Hippocampal formation (tissue), 2 donors: ENCODE data around the gene AHSP.
"Not testable (repeated sequence)": the region's sequence is repeated elsewhere in the genome, so short reads cannot be mapped to it uniquely, and the experiment has no call there.

Source experiments
- DNase-seq, 2 donors: peaks; one replicate each; lab custom pipeline; 2025; lab: John Stamatoyannopoulos, UW

The AHSP gene, protein sequence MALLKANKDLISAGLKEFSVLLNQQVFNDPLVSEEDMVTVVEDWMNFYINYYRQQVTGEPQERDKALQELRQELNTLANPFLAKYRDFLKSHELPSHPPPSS

DNA sequence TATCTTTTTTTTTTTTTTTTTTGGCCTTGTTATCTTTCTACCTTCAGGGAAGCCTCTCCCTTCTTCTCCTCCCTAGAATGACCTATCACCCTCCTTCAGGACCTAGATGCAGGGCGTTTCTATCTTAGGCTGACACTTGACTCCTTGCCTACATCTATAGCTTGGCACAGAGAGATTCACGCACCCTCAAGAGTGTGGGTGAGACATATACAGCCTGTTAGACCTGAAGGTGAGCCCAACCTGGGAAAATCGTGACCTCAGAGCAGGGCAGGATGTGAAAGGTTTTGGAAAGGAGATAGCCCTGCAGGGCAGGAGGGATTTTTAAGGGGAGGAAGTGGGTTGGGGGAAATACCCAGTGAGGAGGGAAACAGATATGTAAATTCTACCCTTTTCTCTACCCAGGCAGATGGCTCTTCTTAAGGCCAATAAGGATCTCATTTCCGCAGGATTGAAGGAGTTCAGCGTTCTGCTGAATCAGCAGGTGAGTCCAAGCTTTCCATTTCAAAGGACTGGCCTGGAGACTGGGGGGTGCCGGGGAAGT is at the start of gene AHSP:
Gene AHSP (plus strand): TSS at position 167 of the 541 bp plus-strand sequence. CDS start 240 bp downstream, at position 407.
- no peak for DNase-seq

DNA sequence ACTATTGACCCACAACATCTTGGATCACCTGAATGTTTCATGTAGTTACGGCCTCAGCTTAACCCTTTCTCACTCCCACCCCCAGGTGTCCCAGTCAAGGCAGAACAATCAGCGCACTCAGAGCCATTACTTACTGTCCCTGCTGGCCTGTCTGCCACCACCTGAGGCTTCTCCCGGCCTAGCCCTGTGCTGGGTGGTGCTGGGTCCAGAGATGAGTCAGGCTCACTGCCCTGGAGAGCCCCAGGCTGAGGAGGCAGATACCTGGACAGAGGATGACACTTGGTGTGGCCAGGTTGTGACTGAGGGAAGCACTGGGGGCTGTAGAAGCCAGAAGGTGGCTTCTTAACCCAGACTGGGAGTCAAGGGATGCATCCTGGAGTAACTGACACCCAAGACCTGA is 48.7 kb upstream of the AHSP start:
- DNase-seq, result no peak

DNA sequence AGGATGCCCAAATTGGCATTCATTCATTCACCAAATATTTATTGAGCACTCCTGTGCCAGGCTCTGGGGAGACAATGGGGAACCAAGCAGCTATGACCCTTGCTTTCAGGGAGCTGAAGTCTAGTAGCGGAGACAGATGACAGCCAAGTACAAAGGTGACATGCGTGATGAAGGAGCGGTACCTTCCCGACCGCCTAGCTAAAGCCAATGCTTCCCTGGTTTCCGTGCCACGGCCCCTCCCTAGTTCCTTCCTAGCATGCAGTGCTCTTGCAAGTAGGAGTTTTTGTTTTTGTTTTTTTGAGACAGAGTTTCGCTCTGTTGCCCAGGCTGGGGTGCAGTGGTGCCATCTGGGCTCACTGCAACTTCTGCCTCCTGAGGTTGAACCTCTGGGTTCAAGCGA is 47.9 kb upstream of the AHSP start:
- DNase-seq, result no peak

DNA sequence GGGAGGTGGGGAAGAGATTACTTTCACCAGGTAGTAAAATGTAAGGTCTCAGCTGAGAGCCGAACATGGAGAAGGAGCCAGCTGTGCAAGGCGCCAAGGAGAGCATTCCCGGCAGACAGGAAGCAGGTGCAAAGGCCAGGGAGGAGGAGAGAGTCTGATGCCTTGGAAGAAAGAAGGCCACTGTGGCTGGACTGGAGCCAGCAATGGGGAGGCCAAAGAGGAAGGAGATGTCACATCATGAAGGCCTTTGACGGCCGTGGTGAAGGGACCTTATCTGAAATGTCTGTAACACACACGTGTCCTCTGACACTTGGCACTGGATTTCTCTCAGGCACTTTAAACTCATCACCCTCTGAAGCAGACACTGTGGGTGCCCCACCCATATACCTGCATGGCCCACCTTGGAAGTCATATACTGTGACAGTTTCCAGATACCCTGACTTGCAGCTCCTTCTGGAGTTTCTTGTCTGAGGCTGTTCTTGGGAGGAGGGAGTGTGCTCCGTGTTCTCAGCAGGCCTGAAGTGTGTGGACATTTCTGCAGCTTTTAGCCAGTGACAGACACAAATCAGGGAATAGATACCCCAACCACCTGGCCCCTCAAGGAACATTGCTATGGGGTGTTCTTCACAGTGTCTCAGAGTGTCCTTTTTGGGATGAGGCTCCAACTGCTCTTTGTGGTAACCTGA is 46.7 kb upstream of the AHSP start:
- DNase-seq, result no peak

DNA sequence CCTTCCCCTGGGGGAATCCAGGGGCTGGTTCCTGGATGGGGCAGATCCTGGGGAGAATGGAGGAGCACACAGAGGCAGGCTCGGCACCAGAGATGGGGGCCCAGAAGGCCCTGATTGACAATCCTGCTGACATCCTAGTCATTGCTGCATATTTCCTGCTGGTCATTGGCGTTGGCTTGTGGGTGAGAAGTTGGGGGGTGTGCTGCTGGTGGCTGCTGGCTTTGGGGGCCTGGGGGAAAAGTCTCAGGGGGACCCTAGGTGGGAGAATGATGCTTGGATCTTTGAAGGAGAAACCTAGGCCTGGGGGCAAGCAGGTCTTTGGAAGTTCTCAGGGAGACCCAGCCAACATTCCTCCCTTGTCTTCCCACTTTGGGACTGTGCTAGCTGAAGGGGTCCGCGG is 44.6 kb upstream of the AHSP start, which contains the start of gene SLC5A2:
Gene SLC5A2 (plus strand): TSS at position 43 of the 400 bp plus-strand sequence. CDS start 14 bp downstream, at position 57.
- no peak for DNase-seq

DNA sequence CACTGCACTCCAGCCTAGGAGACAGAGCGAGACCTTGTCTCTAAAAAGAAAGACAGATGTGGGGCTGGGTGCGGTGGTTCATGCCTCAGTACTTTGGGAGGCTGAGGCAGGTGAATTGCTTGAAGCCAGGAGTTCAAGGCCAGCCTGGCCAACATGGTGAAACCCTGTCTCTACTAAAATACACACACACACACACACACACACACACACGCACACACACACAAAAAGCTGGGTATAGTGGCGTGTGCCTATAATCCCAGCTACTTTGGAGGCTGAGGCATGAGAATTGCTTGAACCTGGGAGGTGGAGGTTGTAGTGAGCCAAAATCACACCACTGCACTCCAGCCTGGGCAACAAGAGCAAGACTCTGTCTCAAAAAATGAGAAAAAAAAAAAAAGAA is 43.7 kb upstream of the AHSP start:
- not testable (repeated sequence) for DNase-seq

DNA sequence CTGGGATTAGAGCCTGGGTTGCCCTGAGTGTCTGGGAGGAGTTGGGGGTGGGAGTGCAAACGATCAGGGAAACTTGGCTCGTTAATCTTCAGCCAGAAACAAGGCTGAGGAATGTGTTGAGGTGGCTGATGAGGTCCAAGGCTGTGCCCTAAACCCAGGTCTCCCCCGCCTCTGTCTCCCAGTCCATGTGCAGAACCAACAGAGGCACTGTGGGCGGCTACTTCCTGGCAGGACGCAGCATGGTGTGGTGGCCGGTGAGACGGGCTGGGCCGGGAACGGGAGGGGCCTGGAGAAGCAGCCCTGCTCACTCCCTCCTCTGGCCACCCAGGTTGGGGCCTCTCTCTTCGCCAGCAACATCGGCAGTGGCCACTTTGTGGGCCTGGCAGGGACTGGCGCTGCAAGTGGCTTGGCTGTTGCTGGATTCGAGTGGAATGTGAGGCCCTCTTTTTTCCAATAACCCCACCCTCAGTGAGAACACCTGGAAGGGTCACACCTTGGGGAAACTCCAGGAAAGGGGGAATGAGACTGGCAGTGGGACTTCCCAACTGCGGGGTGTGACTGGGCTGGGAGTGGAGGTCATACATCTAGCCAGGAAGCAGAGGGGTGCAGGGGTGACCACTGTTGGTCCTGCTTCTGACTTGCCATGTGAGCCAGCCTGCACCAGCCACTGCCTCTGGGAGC is 43.1 kb upstream of the AHSP start:
- DNase-seq, result no peak

DNA sequence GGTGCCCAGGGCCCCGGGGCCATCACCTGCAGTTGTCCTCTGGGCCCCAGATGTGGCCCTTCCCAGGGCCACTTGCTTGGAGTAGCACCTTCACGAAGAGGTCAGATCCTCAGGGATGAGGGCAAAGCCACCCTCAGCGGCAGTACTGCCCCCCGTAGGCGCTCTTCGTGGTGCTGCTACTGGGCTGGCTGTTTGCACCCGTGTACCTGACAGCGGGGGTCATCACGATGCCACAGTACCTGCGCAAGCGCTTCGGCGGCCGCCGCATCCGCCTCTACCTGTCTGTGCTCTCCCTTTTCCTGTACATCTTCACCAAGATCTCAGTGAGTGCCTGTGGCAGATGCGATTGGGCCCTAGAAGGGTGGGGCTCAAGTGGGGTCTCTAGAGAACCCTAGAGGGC is 42.1 kb upstream of the AHSP start:
- DNase-seq, result no peak

DNA sequence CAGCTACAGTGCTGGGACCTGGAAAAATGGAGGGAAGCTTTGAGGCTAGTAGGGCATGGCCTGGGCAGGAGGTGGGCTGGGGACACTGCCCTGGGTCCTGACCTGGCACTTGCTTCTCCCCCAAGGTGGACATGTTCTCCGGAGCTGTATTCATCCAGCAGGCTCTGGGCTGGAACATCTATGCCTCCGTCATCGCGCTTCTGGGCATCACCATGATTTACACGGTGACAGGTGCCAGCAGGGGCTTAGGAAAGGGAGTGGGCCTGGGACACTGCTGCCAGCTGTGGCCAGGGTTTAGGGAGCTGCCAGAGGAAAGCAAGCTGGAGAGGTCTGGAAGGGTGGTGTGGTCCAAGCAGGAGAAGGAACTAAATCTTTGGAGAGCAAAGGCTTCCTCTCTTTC is 41.7 kb upstream of the AHSP start:
- no peak for DNase-seq

DNA sequence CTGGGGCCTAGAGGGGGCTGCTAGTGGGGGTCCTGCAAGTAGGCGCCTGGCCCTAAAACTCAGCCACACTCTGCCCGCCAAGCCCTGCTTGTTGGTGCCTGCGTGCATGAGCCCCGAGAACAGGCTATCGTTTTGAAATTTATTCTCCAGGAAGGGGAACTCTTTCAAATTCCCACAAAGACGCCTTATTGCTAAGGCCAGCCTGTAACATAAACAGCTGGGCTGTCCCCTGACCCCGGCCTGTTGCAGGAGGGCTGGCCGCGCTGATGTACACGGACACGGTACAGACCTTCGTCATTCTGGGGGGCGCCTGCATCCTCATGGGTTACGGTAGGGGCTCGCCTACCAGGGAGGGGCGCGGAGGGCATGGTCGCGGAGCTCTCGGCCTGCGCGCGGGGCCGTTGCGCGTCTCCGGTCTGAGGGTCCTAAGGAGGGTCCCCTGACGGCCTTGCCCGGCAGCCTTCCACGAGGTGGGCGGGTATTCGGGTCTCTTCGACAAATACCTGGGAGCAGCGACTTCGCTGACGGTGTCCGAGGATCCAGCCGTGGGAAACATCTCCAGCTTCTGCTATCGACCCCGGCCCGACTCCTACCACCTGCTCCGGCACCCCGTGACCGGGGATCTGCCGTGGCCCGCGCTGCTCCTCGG is 40.5 kb upstream of the AHSP start:
- DNase-seq, result no peak

DNA sequence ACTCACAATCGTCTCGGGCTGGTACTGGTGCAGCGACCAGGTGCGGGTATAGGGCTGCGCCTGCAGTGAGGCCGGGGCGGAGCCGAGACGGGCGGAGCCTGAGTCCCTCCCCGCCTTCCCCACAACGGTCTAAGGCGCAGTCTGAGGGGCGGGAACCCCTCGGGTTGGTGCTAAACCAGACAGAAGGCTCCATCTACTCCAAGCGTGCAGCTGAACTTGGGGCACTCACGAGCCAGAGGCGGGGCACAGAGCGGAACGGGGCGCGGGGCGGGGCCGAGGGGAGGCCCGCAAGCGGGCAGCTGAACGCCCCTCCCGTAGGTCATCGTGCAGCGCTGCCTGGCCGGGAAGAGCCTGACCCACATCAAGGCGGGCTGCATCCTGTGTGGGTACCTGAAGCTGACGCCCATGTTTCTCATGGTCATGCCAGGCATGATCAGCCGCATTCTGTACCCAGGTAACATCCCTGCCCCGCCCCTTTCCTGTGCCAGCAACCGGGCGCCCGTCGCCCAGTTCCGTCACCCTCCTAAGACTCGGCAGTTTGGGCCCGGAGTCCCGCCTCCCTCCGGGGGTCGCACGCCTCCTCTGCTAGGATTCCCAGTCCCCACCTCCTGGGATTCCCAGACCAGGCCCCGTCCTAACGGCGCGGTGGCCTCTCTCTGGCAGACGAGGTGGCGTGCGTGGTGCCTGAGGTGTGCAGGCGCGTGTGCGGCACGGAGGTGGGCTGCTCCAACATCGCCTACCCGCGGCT is 39.8 kb upstream of the AHSP start:
- DNase-seq, result no peak

DNA sequence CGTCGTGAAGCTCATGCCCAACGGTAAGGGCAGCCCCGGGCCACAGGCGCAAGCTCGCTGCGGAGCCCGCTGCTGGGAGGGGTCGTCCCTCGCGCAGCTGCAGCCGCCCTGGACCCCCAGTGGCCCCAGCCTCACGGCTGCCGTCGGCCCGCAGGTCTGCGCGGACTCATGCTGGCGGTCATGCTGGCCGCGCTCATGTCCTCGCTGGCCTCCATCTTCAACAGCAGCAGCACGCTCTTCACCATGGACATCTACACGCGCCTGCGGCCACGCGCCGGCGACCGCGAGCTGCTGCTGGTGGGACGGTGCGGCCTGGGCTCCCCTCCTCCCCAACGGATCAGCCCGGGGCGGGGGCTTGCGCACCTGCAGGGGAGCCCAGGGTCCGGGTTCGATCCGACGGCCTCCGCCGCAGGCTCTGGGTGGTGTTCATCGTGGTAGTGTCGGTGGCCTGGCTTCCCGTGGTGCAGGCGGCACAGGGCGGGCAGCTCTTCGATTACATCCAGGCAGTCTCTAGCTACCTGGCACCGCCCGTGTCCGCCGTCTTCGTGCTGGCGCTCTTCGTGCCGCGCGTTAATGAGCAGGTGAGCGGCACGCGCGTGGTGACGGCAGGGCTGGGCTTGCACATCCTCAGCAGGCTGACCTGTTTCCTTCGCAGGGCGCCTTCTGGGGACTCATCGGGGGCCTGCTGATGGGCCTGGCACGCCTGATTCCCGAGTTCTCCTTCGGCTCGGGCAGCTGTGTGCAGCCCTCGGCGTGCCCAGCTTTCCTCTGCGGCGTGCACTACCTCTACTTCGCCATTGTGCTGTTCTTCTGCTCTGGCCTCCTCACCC is 39.0 kb upstream of the AHSP start:
- no peak for DNase-seq

DNA sequence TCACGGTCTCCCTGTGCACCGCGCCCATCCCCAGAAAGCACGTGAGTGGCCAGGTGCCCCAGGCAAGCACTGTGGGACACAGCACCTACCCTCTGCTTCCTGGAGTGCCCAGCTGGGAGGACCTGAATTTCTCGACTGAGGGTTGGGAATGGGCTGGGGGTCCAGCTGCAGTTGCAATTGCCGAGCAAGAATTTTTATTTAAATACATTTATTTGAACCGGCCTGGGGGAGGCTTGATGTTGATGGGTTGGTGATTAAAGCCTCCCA is 38.5 kb upstream of the AHSP start:
- no peak for DNase-seq

DNA sequence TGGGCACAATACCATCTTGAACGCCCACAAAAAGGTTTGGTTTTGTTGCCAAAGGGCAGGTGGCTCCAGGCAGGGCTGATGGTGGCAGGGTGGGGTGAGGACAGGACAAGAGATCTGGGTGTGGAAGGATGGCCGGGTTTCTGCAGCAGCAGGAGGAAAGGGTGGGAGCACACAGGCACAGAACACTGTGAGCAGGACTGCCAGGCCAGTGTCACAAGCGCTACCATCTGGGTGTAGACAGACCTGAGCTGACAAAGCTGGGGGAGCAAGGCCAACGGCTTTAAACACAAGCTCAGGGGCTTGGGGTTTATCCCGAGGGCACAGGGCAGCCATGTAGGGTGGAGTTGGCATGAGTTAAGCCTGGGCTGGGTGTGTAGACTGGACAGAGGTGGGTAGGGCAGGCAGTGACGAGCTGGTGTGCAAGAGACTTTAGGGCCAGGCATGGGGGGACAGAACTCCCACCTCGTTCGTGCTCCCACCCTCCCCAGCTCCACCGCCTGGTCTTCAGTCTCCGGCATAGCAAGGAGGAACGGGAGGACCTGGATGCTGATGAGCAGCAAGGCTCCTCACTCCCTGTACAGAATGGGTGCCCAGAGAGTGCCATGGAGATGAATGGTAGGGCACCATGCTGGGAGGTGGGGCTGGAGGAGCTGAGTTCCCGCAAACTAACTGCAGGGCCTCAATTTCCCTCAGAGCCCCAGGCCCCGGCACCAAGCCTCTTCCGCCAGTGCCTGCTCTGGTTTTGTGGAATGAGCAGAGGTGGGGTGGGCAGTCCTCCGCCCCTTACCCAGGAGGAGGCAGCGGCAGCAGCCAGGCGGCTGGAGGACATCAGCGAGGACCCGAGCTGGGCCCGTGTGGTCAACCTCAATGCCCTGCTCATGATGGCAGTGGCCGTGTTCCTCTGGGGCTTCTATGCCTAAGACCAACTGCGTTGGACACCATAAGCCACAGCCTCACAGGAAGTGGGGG is 37.8 kb upstream of the AHSP start:
- DNase-seq, result no peak

DNA sequence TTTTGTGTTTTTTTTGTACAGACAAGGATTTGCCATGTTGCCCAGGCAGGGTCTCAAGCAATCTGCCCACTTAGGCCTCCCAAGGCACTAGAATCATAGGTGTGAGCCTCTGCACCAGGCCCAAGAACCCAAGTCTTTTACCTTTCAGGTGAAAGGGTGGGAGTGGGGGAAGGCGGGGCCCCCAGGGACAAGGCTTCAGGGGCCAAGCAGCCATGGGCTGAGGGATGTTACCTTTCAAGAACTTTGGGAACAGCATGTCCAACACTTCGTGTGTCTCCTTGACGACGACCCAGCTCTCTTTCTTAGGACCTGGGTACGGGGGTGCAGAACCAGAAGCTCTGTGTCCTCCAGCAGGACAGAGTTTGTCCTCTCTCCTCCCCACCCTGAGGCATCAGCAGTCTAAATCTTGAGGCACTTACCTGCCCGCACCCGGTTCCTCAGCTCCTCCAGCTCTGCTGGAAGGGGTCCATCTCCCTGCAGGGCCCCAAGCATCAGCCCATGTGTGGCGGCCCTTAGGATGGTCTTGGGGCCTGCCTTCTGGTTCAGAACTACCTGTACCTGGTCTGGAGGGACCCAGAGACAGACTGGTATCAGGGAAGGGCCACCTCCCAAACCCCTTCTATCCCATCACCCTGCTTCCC is 35.8 kb upstream of the AHSP start:
- DNase-seq, result no peak

DNA sequence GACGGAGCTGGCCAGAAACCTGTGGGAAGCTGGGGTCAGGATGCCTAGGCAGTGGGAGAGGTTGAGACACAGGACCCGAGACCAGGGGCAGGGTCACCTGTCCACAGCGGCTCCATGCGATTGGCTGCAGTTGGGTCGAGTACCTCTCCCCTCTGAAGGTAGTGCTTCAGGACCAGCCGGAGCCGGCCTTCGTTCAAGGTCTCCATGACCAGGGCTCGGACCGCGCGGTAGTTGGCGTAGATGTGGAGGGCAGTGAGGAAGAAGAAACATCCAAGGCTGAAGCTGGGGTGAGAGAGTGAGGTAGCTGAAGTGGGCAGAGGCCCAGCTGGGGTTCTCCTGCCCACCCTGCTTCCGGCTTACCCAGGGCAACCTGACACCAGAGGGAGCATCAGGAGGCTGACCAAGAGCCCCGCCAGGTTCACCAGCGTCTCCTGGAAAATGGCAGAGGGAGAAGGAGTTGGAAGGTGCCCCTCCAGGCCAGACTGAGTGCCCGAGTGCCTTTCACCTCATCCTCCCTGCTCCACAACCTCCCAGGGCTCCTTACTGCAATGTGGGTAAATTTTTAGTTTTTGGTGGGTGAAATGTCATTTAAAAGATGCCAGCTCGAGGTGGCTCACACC is 34.1 kb upstream of the AHSP start:
- no peak for DNase-seq

DNA sequence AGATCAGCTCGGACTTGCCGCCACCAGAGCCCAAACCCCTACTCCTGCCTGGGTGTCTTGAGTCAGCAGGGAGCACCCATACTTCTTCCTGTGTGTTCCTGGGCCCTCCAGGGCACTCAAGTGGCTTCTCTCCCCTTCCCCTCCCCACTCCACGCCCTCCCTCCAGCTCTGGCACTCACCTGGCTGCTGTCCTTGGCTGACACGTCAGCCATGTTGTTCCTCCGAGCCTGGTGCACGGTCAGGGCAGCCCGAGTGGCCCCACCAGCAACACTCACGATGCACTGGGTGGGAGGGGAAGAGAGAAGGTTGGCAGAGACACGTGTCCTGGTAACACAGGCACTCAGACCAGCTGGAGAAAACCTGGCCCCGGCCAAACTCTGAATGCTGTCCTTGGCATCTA is 31.0 kb upstream of the AHSP start:
- no peak for DNase-seq

DNA sequence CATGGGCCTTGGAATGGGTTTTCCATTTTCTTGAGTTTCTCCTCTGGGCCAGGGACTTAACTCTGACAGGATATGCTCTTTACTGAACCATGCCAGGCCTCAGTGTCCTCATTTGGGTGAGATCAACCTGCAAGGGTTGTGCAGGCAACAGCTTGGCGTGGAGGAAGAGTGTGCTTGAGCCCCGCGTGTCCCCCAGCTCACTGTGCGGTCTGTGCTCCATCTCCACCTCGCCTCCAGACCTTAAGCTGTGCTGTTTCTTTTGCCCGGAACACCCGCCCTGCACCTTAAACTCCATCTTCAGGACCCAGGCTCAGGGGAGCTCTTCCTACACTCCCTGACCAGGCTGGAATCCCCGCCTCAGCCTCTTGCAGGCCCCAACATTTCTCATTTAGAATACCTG is 29.2 kb upstream of the AHSP start:
- no peak for DNase-seq

DNA sequence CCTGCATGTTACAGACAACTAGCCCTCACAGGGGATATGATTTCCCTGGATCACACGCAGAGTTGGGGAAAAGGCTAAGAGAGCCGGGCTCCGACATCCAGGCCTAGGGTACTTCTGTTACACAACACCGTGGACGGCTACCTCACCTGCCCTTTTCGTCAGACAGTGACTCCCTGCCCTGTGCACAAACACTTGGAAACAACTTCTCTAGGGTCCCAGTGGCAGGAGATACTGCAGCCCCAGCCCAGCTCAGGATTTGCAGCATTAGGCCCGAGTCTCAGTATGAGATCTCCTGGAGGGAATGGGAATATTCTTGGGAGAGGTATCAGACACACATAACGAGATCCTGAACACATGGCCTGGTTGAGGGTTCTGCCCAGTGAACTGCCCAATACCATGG is 27.8 kb upstream of the AHSP start:
- DNase-seq, result no peak
